Urothelium cell line (cell line): ENCODE results near the gene EIF3CL.
"Not testable (repeated sequence)": the region's sequence is repeated elsewhere in the genome, so short reads cannot be mapped to it uniquely, and the experiment has no call there.

Experiments
- DNase-seq: peaks from one replicate; pipeline ENCODE4 v3.0.0; 2011; ENCODE audit warnings: low spot score, mixed read lengths
- FAIRE-seq: peaks from 2 replicates; lab custom pipeline; 2011; peaks lifted over from hg19 to GRCh38; lab: Jason Lieb, UNC

The EIF3CL gene, protein sequence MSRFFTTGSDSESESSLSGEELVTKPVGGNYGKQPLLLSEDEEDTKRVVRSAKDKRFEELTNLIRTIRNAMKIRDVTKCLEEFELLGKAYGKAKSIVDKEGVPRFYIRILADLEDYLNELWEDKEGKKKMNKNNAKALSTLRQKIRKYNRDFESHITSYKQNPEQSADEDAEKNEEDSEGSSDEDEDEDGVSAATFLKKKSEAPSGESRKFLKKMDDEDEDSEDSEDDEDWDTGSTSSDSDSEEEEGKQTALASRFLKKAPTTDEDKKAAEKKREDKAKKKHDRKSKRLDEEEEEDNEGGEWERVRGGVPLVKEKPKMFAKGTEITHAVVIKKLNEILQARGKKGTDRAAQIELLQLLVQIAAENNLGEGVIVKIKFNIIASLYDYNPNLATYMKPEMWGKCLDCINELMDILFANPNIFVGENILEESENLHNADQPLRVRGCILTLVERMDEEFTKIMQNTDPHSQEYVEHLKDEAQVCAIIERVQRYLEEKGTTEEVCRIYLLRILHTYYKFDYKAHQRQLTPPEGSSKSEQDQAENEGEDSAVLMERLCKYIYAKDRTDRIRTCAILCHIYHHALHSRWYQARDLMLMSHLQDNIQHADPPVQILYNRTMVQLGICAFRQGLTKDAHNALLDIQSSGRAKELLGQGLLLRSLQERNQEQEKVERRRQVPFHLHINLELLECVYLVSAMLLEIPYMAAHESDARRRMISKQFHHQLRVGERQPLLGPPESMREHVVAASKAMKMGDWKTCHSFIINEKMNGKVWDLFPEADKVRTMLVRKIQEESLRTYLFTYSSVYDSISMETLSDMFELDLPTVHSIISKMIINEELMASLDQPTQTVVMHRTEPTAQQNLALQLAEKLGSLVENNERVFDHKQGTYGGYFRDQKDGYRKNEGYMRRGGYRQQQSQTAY

DNA sequence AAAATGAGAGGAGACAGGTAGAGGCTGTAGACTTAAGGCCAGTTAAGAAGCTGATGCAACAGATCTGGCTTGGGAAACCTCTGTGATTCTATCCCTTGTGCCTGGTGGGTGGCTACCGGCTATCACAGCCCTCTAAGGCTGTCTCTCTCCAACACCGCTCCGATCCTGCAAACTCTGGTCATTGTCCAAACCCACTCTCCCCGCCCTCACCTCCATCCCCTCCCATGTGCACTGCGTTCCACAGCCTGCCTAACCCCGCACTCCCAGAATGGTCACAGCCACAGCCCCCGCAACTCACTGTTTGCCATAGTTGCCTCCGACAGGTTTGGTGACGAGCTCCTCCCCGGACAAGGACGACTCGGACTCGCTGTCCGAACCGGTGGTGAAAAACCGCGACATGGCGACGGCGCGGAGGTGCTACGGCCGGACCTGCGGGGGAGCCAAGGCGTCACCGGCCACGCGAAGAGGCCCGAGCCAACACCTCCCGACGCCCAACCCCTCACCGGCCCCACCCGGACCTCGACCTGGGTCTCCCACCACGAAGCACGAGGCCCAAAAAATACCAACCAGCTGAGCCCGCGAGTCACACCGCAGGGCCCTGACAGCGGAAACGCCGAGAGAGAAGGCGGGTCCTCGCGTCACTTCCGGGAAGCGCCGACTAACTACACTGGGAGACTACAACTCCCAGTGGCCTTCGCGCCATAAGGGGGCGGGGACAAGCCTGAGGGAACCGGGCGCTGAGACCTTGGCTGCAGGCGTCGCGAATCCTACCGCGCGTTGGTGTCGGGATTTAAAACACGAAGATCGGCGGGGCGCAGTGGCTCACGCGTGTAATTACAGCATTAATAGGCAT, at the start of gene EIF3CL:
TSS of gene EIF3CL (minus strand) at position 622 of the 853 bp plus-strand sequence. CDS start at position 399, 223 bp downstream.
- DNase-seq, result not testable (repeated sequence)
- peak; percentile 92 for FAIRE-seq

DNA sequence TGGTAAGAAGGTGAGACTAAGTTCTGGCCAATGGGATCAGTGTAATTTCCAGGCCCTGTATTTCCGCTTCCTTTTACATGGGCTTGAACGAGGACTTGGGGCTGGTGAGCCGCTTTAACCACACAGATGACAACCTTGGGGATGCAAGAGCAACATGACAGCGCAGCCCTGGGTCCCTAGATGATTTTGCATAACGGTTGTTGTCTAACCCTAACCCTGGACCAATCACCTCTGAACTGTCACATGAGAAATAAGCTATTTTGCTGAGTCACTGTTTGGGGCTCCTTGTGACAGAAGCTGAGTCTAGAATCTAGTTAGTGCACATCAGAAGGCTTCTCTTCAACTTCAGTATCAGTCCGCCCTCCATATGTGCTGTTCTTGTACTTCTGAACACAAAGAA, 43.4 kb upstream of the EIF3CL start:
- DNase-seq, FAIRE-seq: not testable (repeated sequence)

DNA sequence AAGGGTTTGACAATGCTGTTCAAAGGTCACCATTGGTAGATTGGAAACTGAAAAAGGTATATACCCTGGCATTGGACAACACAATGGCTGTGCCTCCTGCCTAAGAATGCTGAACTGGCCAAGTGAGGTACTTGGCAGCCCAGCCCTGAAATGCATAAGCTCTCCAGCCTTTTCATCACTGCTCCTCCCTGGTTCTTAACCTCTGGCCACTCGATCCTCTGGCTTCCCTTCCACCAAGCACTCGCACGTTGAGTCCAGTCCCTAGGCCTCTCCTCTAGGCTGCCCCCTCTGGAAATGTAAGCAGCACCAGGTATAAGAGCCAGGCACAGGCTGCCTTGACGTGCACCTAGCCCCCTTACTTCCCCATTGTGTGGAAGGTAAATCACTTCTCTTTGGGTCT, 42.7 kb upstream of the EIF3CL start:
- FAIRE-seq, DNase-seq: not testable (repeated sequence)

DNA sequence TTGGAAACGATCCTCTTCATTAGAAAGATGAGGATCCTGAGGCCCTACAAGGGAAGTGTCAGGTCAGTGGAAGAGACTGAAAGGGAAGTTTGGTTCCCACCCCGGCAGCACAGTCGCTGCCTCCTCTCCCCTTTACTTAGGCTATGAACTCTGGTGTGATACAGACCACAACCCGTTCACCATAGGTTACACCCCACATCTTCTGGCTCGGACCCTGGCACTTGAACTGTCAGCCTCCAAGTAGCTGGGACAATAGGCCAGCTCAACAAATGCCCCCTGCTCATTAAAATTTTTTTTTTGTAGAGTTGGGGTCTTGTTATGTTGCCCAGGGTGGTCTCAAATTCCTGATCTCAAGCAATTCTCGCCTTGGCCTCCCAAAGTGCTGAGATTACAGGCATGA, 40.3 kb upstream of the EIF3CL start:
- not testable (repeated sequence) for DNase-seq, FAIRE-seq

DNA sequence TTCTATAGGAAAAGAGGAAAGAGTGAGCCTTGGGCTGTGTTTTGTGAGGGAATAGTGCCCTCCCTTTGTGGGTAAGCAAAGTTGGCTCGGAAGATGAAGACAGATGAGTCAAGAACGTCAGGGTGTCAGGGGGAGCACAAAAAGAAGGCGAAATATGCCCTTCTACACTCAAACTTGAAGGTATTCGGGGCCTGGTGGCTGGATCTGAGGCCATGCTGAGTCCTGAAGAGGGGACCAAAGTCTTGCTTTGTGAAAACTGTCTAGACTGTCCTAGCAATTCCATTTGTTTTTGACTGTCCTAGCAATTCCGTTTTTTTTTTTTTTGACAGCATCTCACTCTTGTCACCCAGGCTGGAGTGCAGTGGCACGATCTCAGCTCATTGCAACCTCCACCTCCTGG, 35.3 kb upstream of the EIF3CL start:
- not testable (repeated sequence) for DNase-seq

DNA sequence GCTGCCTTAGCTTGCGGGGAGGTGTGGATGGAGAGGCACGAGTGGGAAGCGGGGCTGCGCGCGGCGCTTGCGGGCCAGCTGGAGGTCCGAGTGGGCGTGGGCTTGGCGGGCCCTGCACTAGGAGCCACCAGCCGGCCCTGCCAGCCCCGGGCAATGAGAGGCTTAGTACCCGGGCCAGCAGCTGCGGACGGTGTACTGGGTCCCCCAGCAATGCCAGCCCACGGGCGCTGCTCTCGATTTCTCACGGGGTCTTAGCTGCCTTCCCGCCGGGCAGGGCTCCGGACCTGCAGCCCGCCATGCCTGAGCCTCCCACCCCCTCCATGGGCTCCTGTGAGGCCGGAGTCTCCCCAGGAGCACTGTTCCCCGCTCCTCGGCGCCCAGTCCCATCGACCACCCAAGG, 31.7 kb upstream of the EIF3CL start:
- FAIRE-seq, DNase-seq: not testable (repeated sequence)

More for the DNA sequence above, 35.3 kb upstream of the EIF3CL start:
- not testable (repeated sequence) for FAIRE-seq

DNA sequence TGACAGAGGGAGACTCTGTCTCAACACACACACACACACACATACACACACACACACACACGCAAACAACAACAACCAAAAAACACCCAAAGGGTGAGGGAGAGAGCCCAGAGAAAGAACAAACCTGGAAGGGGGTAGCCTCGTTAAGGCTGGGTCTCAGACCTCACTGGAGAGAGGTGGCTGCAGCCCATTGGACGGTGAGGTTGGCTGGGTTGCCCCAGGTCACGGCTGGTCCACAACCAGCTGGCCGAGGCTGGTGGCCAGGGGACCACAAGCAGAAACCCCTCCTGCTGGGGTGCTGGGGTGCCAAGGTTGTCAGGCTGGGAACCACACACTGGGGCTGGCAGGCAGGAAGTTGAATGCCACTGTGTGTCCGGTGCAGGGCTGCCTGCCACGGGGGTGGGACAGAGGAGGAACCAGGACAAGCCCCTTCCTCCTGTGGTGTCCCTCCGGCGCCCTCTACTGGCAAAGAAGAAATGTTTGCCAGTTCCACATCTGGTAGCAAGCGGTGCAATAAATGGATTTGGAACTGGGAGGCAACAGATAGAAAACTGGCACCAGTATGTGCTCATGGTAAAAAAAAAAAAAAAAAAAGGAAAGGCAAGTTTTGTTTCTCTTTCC, 22.5 kb upstream of the EIF3CL start:
- FAIRE-seq, result not testable (repeated sequence)

DNA sequence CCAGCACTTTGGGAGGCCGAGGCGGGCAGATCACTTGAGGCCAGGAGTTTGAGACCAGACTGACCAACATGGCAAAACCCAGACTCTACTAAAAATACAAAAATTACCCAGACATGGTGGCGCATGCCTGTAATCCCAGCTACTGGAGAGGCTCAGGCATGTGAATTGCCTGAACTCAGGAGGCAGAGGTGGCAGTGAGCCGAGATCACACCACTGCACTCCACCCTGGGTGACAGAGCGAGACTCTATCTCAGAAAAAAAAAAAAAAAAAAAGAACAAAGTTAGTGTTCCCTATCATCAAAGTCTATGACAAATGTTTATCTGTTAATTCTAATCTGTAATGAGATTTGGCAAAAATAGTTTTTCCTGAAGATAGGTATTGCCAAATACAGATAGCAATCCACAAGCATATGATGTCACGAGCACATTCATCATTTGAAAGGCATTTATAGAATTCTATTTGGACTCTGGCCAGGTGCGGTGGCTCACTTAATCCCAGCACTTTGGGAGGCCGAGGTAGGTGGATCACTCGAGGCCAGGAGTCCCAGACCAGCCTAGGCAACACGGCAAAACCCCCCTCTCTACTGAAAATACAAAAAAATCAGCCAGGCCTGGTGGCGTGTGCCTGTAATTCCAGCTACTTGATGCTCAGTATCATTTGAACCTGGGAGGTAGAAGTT, 17.6 kb upstream of the EIF3CL start:
- not testable (repeated sequence) for FAIRE-seq, DNase-seq

More for the DNA sequence above, 22.5 kb upstream of the EIF3CL start:
- not testable (repeated sequence) for DNase-seq

DNA sequence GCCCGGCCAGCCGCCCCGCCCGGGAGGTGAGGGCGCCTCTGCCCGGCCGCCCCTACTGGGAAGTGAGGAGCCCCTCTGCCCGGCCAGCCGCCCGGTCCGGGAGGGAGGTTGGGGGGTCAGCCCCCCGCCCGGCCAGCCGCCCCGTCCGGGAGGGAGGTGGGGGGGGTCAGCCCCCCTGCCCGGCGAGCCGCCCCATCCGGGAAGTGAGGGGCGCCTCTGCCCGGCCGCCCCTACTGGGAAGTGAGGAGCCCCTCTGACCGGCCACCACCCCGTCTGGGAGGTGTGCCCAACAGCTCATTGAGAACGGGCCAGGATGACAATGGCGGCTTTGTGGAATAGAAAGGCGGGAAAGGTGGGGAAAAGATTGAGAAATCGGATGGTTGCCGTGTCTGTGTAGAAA, 13.4 kb upstream of the EIF3CL start:
- not testable (repeated sequence) for DNase-seq, FAIRE-seq

DNA sequence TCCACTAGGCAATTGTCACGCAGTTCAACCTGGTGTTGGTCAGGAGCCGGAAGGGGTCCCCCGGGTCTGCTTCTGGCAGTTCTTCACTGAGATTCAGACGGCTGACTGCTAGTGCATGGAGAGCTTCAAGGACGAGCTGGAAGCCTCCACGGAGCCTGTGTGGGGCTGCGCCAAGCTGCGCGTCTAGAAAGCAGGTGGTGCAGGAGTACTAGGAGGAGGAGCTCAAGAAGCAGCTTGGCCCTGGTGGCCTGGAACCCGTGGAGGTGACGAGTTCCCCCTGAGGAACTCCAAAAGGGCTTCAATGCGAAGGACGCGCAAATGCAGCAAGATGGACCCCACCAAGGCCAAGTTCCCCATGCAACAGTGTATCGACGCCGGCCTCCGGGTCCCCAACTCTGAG, 10.9 kb upstream of the EIF3CL start:
- not testable (repeated sequence) for DNase-seq, FAIRE-seq

DNA sequence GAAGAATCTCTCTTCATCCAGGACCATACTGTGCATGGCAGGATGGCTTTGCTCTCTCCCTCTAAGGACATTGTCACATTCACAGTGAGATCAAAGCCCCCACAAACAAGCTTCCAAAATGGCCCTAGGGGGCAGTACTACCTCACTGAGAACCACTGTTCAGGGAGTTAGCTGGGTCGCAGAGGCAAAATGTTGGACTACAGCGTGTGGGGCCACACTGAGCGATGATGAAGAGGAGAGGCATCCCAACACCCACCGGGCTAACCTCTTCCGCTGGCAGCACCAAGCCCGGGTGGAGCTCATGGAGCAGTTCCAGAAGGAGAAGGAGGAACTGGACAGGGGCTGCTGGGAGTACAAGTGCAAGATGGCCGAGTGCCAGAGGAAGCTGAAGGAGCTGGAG, 9.9 kb upstream of the EIF3CL start:
- DNase-seq, result not testable (repeated sequence)
- FAIRE-seq, result peak; percentile 98

DNA sequence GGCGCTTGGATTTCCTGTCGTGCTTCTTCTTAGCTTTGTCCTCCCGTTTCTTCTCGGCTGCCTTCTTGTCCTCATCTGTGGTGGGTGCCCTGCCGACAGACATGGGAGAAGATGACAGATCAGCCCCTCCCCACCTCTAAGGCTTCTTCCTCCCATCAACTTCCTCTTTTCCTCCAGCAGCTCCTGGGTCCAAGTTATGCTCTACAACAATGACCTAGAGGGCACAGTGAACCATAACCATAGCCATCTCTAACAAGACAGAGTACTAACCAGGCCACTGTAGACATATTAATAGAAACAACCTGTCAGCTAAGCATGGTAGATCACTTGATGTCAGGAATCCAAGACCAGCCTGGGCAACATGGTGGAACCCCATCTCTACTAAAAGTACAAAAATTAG, 11.6 kb downstream of the EIF3CL start:
- not testable (repeated sequence) for FAIRE-seq, DNase-seq

DNA sequence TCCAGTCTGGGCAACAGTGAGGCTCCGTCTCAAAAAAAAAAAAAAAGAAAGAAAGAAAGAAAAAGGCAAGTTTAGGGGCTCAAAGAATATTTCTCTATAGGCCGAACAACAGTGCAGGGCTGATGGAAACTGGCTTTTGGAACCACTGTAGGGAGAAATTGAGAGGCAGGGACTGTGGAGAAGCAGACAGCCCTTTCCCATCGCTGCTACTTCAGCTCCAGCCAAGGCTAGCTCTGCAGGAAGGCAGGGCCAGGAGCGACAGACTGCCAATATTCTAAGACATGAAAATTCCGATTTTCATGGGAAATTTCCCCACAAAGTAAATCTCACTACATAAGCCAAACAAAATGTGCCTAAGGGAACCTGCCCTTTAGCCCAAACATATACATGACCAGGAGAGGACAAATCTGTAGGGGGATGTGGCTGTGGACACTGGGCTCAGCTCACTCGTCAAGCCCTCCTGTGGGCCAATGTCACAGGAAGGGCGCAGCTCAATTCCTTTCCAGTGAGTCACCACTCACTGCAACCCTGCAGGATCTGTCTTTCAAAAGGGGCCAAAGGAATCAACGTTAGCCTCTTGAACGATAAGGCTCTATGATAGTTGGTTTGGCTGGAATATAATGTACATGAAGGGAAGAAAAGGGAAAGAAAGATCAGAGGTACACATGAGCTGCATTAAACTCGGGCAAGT, 21.3 kb downstream of the EIF3CL start:
- not testable (repeated sequence) for DNase-seq
- FAIRE-seq, result peak; percentile 92

DNA sequence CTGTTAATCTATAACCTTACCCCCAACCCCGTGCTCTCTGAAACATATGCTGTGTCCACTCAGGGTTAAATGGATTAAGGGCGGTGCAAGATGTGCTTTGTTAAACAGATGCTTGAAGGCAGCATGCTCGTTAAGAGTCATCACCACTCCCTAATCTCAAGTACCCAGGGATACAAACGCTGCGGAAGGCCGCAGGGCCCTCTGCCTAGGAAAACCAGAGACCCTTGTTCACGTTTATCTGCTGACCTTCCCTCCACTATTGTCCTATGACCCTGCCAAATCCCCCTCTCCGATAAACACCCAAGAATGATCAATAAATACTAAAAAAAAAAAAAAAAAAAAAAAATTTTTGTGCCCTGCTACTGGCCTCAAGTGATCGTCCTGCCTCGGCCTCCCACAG, 25.8 kb downstream of the EIF3CL start:
- not testable (repeated sequence) for FAIRE-seq

DNA sequence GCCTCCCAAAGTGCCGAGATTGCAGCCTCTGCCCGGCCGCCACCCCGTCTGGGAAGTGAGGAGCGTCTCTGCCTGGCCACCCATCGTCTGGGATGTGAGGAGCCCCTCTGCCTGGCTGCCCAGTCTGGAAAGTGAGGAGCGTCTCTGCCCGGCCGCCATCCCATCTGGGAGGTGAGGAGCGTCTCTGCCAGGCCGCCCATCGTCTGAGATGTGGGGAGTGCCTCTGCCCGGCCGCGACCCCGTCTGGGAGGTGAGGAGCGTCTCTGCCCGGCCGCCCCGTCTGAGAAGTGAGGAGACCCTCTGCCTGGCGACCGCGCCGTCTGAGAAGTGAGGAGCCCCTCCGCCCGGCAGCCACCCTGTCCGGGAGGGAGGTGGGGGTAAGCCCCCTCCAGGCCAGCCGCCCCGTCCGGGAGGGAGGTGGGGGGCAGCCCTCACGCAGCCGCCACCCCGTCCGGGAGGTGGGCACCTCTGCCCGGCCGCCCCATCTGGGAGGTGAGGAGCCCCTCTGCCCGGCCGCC, 26.5 kb downstream of the EIF3CL start:
- not testable (repeated sequence) for FAIRE-seq, DNase-seq

More for the DNA sequence above, 25.8 kb downstream of the EIF3CL start:
- DNase-seq, result not testable (repeated sequence)

DNA sequence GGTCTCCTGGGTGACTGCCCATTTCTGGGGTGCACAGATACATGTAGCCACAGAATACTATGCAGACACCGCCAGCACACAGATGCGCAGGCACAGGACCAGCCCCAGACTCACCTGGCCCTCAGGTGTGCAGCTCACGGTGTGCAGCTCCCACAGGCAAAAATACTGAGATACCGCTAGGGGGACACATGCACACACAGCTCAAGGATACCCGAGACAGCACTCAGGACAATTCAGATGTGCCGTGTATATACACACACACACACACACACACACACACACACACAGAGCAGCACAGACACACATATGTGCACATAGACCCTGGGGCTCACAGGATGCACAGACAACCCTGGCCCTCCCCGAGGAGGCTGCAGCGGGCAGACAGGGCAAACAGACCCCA, 28.5 kb downstream of the EIF3CL start:
- not testable (repeated sequence) for DNase-seq, FAIRE-seq

DNA sequence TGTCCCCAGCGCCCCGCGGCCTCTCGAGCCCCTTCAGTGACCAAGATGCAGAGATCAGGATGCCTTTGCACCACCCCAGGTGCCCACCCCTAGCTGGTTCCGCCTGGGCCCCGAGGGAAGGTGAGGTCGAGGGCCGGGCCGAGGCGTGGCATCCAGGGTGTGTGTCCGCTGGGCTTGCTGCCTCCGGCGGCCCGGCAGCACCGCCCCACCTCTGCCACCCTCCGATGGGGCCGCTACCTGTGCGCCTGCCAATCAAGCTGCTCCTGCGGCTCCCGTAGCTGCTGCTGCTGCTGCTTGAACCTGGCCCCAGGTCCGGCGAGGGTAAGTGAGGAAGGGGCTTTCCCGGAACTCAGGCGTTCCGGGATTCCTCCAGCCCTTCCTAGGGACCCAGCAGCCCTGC, 29.4 kb downstream of the EIF3CL start:
- FAIRE-seq, DNase-seq: not testable (repeated sequence)

DNA sequence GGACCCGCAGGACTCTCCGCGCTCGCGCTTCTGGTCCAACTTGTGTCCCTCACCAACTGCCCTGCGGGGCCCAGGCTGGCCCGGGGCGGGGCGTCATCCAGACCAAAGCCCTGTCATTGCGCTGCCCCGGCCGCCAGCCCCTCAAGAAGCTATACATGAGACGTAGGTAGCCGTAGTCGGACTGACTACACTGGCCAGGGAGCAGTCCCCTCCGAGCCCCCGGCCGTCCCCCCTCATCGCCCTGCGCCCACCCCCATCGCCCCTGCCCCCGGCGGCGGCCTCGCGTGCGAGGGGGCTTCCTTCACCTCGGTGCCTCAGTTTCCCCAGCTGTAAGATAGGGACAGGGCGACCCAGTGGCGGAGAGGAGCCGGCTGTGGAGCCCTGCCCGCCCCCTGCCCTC, 35.7 kb downstream of the EIF3CL start:
- DNase-seq, FAIRE-seq: not testable (repeated sequence)
